GM11168 (cell line): ENCODE results near the gene ERO1A.
"Not testable (repeated sequence)": the region's sequence is repeated elsewhere in the genome, so short reads cannot be mapped to it uniquely, and the experiment has no call there.

Experiments
- in situ Hi-C: fragments of 300-500 bp; cut with MboI; formaldehyde crosslinking; loops from one replicate; pipeline ENCODE4 v1.12.0; 2022; ENCODE audit warnings: low sequenced_read_pairs; ENCODE audit not compliant: unreplicated experiment

ERO1A gene

GRCh38 chr14:52695481-52696091, at the start of gene ERO1A:
TSS of gene ERO1A (minus strand) at chr14:52695558. CDS start at chr14:52695481, 77 bp downstream.
- in situ Hi-C loops: no loop called here

GRCh38 chr14:52741865-52742264, 46.5 kb upstream of the ERO1A start:
- in situ Hi-C loops: no loop called here

- in situ Hi-C loops: no loop called here
Measured at GRCh38 chr14:52740751-52741150, 45.4 kb upstream of the ERO1A start.

GRCh38 chr14:52738409-52738808, 43.1 kb upstream of the ERO1A start:
- in situ Hi-C loops: no loop called here

GRCh38 chr14:52735921-52736489, 40.6 kb upstream of the ERO1A start:
- in situ Hi-C loops: no loop called here

GRCh38 chr14:52733824-52734223, 38.5 kb upstream of the ERO1A start:
- in situ Hi-C loops: no loop called here

GRCh38 chr14:52730709-52731111, 35.4 kb upstream of the ERO1A start:
- in situ Hi-C loops: no loop called here

GRCh38 chr14:52729925-52730708, 34.8 kb upstream of the ERO1A start, which contains the start of gene STYX:
TSS of gene STYX (plus strand) at chr14:52730166. CDS start at chr14:52730475, 309 bp downstream.
- in situ Hi-C loops: no loop called here

- in situ Hi-C loops: no loop called here
Measured at GRCh38 chr14:52729585-52729924, 34.2 kb upstream of the ERO1A start.

GRCh38 chr14:52729035-52729434, 33.7 kb upstream of the ERO1A start:
- in situ Hi-C loops: not testable (repeated sequence)

- in situ Hi-C loops: not testable (repeated sequence)
Measured at GRCh38 chr14:52727509-52727908, 32.2 kb upstream of the ERO1A start.

- in situ Hi-C loops: no loop called here
Measured at GRCh38 chr14:52724360-52724644, 28.9 kb upstream of the ERO1A start.

GRCh38 chr14:52723514-52724359, 28.4 kb upstream of the ERO1A start:
- in situ Hi-C loops: no loop called here

- in situ Hi-C loops: no loop called here
Measured at GRCh38 chr14:52716155-52716554, 20.8 kb upstream of the ERO1A start.

GRCh38 chr14:52711666-52712065, 16.3 kb upstream of the ERO1A start:
- in situ Hi-C loops: no loop called here

- in situ Hi-C loops: no loop called here
Measured at GRCh38 chr14:52706724-52707706, 11.7 kb upstream of the ERO1A start, which contains the start of gene PSMC6. TSS of gene PSMC6 (plus strand) at chr14:52707200. CDS start at chr14:52707220, 20 bp downstream.

- in situ Hi-C loops: no loop called here
Measured at GRCh38 chr14:52706286-52706685, 10.9 kb upstream of the ERO1A start.

- in situ Hi-C loops: no loop called here
Measured at GRCh38 chr14:52703664-52704063, 8.3 kb upstream of the ERO1A start.

- in situ Hi-C loops: no loop called here
Measured at GRCh38 chr14:52703225-52703624, 7.9 kb upstream of the ERO1A start.

- in situ Hi-C loops: no loop called here
Measured at GRCh38 chr14:52701223-52701622, 5.9 kb upstream of the ERO1A start.
